Upper lobe of left lung (tissue), 4 donors: ENCODE data around the gene KAZN.

Source experiments
- CTCF ChIP-seq, 6 experiments: fragments of 450-650 bp in 4 of 6; fragments of 200-600 bp in 2 of 6; sonication (generic) in 2 of 6; IDR thresholded peaks; one replicate each; pipeline ENCODE4 v1.5.1; 2016 to 2019; ENCODE audit warnings: antibody characterized with exemption in 6 of 6
- POLR2AphosphoS5 ChIP-seq, 2 donors: sonication (generic); formaldehyde crosslinking; IDR thresholded peaks; one replicate each; pipeline ENCODE4 v1.5.1; 2017; ENCODE audit warnings: antibody characterized with exemption in 2 of 2

GRCh38 chr1:14725695-14726094 is 127.2 kb downstream of the KAZN start:
- TF ChIP-seq CTCF (IDR thresholded peaks at IDR 0.05): no peak
- TF ChIP-seq POLR2AphosphoS5 (IDR thresholded peaks at IDR 0.05): no peak
